Nephron progenitor cell (in vitro differentiated cells): ENCODE measurements around the gene TRAPPC2B.

Experiments
- DNase-seq: peaks from one replicate; pipeline ENCODE4 v3.0.0; 2021
- H3K27ac Mint-ChIP-seq: 2 replicates; pipeline ENCODE4 v1.8.0; 2021; ENCODE audit warnings: mild to moderate bottlenecking, moderate library complexity, mixed read lengths
- H3K27me3 Mint-ChIP-seq: 2 replicates; pipeline ENCODE4 v1.8.0; 2021; ENCODE audit warnings: mild to moderate bottlenecking, low read depth, mixed read lengths; ENCODE audit not compliant: poor library complexity
- H3K36me3 Mint-ChIP-seq: 2 replicates; pipeline ENCODE4 v1.8.0; 2021; ENCODE audit warnings: low read depth, mixed read lengths
- H3K4me1 Mint-ChIP-seq: 2 replicates; pipeline ENCODE4 v1.8.0; 2021; ENCODE audit warnings: mixed read lengths
- H3K4me3 Mint-ChIP-seq: 2 replicates; pipeline ENCODE4 v1.8.0; 2021; ENCODE audit warnings: mild to moderate bottlenecking, moderate library complexity, mixed read lengths
- H3K9me3 Mint-ChIP-seq: 2 replicates; pipeline ENCODE4 v1.8.0; 2021; ENCODE audit warnings: mild to moderate bottlenecking, moderate library complexity, mixed read lengths
- CTCF ChIP-seq: fragments of 200-600 bp; sonication (generic); IDR thresholded peaks from 2 replicates; pipeline ENCODE4 v1.5.0; 2021; ENCODE audit warnings: antibody characterized with exemption

TRAPPC2B gene

GRCh38 chr19:57362997-57363687 is at the start of gene TRAPPC2B, which contains the start of gene ZNF547:
Gene TRAPPC2B (plus strand): TSS chr19:57363551. CDS start chr19:57364834, 1,283 bp downstream.
Gene ZNF547 (plus strand): TSS chr19:57363551. CDS start chr19:57368556, 5,005 bp downstream.
- DNase-seq = peak; percentile 97
- H3K27me3 Mint-ChIP-seq = peaks cover 2% of the 10 kb centered on the region
- peaks cover 45% of the 10 kb centered on the region for H3K36me3 Mint-ChIP-seq
- H3K27ac Mint-ChIP-seq = peak within 1 kb of the TSS; percentile 99
- peaks cover 9% of the 10 kb centered on the region for H3K9me3 Mint-ChIP-seq
- H3K4me3 Mint-ChIP-seq = peak within 1 kb of the TSS; percentile 98
- peaks cover 19% of the 10 kb centered on the region for H3K4me1 Mint-ChIP-seq
- TF ChIP-seq CTCF = no peak

DNA sequence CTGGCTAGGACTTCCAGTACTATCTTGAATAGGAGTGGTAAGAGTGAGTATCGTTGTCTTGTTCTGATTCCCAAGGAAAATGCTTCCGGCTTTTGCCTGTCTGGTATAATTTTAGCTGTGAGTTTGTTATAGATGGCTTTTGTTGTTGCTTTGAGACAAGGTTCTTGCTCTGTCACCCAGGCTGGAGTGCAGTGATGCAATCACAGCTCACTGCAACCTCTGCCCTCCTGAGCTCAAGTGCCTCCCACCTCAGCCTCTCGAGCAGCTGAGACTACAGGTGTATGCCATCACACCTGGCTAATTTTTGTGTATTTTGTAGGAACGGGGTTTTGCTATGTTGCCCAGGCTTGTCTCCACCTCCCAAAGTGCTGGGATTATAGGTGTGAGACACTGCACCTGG is 49.2 kb upstream of the TRAPPC2B start:
- H3K4me1 Mint-ChIP-seq = no peaks in the 10 kb centered on the region
- no peak overlapping the region for H3K4me3 Mint-ChIP-seq
- peaks cover 78% of the 10 kb centered on the region for H3K27me3 Mint-ChIP-seq
- H3K36me3 Mint-ChIP-seq = peaks cover 4% of the 10 kb centered on the region
- no peak for TF ChIP-seq CTCF
- H3K9me3 Mint-ChIP-seq = peaks cover 5% of the 10 kb centered on the region
- no peak for DNase-seq
- no peak overlapping the region for H3K27ac Mint-ChIP-seq

- Mint-ChIP-seq H3K36me3 (peaks cover under 1% of the 10 kb centered on the region), H3K27me3 (peaks cover 56% of the 10 kb centered on the region), H3K9me3 (no peaks in the 10 kb centered on the region), H3K4me3 (no peak overlapping the region), H3K27ac (no peak overlapping the region), H3K4me1 (peaks cover 27% of the 10 kb centered on the region)
- TF ChIP-seq CTCF = no peak
- no peak for DNase-seq
These were observed 45.8 kb upstream of the TRAPPC2B start for GRCh38 chr19:57317503-57317902.

- H3K9me3 Mint-ChIP-seq = no peaks in the 10 kb centered on the region
- peaks cover 33% of the 10 kb centered on the region for H3K27me3 Mint-ChIP-seq
These were observed 43.5 kb upstream of the TRAPPC2B start for GRCh38 chr19:57319869-57320179.

GRCh38 chr19:57320180-57321084 is 42.9 kb upstream of the TRAPPC2B start, which contains the start of gene ZNF543:
Gene ZNF543 (plus strand): TSS chr19:57320472. CDS start chr19:57320854, 382 bp downstream.
- TF ChIP-seq CTCF = no peak
- Mint-ChIP-seq H3K27me3 (peaks cover 27% of the 10 kb centered on the region), H3K36me3 (peaks cover 26% of the 10 kb centered on the region), H3K27ac (peak within 1 kb of the TSS; percentile 97), H3K4me1 (peaks cover 33% of the 10 kb centered on the region), H3K4me3 (peak within 1 kb of the TSS; percentile 93), H3K9me3 (no peaks in the 10 kb centered on the region)
- peak; percentile 95 for DNase-seq

More at GRCh38 chr19:57319869-57320179, 43.5 kb upstream of the TRAPPC2B start:
- Mint-ChIP-seq H3K4me1 (peaks cover 33% of the 10 kb centered on the region), H3K4me3 (peak overlapping the region; percentile 93), H3K27ac (peak overlapping the region; percentile 97), H3K36me3 (peaks cover 20% of the 10 kb centered on the region)
- DNase-seq = no peak
- TF ChIP-seq CTCF = no peak
